HG03097 (cell line): ENCODE measurements around the gene VASN.

Experiments used
- ATAC-seq: cut with Tn5 transposase; IDR thresholded peaks from one replicate; pipeline ENCODE4 v1.9.1; 2021; ENCODE audit not compliant: unreplicated experiment, low FRiP score

Gene VASN

DNA sequence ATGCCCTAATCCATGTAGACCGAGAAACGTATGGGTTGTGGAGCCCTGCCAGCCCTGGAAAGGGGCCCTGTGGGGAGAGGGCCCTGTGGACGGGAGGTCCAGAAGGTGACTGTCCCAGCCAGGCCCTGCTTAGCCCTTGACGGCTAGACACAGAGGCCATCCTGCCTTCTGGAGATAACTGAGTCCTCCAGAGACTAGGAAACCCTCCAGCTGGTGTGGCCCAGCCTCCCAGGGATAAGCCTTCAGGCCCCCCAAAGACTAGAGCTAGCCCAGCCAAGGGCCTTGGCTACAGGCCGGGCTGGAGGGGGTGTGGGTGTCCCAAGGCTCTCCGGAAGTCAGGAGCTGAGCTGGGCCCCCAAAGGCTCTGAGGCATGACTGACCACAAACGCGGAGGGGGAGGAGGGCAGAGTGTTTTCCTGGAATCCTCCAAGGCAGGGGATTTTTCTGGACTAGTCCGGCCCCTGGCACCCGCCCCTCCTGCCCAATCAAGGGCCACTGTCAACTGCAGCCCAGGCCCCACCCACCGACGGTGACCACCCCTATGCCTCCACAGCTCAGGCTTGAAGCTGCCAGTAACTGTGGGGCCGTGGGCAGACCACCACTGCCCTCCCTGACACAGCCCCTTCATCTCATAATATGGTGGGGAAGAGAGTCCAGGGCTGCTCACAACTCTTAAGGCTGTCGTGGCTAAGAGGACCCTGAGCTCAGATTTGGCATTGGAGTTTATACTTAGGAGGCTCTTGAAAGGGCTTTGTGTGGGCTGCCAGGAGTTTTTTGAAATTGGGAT is 885 bp upstream of the VASN start:
- no peak for ATAC-seq

DNA sequence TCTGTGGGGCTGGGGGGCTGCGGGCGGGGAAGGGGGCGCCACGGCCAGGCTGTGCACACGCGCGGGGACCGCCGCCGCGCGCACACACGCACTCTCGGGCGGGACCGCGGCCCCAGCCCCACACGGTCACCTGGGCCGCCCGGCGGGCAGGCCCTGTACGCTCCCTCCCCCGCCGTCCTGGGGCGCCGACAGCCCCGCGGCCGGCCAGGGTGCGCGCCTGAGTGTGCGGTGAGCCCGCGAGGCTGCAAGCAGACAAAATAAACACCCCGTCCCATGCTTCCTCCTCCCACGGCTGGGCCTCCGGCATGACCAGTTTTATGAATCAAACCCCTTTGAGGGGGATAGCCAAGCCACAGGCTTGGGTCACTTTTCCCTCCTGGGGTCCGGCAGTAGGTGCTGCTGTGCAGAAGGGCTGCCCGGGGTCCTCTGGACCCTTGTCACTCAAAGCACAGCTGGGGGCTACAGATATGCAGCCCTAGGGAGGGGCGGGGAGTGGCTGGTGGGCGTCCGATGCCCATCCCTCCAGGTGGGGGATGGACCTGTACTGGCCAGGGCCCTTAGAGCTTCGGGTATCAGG is 441 bp downstream of the VASN start:
- no peak for ATAC-seq

DNA sequence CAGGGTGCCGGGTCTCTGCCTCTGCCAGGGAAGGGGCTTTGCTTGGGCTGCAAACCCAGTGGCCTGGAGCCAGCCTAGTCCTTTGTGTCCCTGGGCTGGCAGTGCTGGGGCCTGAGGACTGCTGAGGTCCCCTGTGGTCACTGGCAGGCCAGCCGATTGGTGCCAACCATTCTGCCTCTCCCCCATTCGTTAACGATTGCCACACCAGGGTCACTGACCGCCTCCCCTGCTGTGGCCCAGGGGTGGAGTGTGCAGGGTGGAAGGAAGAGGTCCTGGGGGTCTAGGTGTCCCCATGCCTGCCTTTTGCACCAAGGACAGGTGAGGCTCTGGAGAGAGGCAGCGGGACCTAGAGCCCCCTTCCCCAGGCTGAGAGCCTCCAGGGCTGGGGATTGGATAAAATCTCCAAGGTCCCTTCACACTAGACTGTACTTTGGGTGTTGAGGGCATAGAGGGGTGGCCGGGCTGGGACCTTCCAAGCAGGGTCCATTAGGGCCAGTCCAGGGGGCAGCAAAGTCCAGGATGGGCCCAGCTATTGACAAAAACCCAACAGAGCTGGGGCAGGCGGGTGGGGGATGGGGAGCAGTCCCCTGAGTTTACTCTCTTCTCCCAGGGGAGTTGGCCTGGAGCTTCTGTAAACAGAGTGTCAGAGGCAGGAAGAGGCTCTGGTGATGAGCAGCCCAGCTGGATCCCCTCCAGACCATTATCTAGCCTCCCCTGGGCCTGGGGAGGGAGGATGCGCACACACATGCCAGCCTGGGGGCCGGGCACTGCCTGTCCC is 1.1 kb downstream of the VASN start:
- ATAC-seq, result no peak

DNA sequence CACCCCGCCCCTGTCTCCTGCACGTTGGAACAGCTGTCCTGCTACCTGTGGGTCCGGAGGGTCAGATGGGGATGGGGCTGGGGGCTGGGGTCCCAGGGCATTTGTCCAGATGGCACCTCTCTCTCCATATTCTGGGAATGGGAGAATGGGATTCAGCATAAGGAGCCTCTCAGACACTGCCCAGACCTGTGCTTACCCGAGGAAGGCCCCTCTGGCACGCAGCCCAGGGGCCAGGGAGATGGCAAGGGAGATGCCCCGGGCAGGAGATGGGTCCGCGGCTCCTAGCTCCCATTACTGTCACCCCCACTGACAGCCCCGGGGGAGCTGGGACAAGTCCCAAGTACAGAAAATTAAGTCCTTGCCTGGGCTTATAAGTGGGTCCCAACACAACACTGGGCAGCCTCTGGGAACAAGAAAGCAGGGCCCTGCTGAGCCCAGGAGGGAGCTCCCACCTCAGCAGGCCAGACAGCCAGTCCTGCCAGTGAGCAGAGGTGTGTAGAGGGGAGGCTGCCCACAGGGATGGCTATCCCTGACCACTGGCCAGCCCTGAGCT is 1.8 kb downstream of the VASN start:
- no peak for ATAC-seq

DNA sequence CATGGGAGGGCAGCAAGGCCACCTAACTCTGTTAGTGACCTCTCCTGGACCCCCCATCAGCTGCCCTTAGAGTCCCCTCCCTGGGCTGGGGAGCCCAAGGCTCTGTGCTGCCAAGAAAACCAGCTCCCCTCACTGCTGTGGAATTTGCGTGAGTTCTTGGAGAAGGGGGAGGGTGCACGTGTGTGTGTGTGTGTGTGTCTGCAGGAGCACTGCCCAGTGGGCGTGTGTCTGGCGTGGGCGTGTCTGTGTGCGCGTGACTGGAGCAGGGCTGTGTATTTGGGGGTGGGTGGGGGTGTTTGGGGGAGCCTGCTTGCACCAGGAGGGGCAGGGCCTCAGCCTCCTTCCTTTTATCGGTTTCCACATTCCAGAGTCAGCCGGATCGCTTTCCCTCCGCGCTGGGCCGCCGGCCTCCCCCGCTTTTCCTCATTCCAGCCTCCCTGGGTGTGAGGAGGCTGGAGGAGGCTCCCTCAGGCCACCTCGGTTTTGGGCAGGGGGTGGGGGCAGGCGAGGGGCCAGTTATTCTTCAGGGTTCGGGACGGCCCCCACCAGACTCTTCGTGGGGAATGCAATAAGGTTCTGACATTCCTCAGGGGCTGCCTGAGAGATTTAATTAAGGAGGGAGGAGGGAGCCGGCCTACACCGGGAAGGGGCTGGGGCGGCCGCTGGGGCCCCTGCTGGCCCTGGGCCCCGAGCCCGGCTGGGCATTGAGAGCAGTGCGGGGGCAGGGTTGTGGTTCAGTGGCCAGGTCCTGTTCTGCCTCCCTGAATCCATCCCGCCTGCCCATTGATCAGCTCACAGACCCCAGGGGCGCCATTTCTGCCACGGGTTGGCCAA is 2.5 kb downstream of the VASN start:
- ATAC-seq, result no peak

DNA sequence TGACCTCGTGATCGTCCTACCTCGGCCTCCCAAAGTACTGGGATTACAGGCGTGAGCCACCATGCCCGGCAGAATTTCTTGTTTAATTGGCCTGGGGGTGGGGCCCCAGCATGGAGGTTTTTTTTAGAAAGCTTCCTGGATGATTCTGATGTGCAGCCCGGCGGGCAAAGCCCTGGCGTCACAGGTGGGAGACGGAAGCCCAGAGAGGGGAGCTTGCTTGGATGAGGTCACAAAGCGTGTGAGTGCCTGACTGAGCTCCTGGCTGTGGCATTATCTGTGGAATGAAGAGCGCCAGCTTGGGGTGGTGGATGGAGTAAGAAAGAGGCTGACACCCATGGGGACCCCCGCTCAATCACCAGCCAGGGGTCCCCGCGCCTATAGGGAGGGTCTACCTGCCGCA is 4.1 kb downstream of the VASN start:
- ATAC-seq, result no peak

DNA sequence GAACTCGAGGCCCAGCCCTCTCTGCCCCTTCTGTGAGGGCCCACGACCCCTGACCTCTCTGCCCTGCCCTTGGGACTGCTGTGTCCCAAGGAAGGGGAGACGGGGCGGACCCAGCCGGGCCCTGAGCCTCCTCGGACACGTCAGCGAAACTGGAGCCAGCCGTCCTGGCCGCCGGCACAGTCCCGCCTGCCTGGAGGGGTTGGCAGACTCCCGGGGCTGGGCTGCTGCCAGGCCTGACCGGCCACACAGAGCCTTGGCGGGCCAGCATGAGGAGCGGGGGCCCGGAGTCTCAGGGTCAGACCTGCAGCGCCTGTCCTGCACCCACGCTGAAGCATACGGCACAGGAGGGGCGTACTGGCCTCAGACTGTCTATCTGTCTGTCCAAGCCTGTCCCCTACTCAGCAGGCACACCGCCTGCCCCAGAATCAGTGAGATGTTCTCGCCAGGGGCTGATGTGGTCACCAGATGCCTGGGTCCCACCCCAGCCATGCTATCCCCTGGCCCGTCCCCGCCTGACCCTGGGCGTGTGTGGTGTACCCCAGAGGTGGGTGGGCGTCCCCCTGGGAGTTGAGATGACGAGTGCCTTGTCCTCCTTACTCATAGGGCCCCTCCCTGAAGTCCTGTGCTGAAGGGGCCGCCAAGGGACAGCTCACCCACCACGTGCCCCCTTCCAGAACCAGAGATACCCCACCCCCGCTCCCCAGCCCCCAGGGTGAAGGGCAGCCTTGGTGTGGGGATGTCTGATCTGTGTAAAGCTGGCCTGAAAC is 4.7 kb downstream of the VASN start:
- no peak for ATAC-seq

DNA sequence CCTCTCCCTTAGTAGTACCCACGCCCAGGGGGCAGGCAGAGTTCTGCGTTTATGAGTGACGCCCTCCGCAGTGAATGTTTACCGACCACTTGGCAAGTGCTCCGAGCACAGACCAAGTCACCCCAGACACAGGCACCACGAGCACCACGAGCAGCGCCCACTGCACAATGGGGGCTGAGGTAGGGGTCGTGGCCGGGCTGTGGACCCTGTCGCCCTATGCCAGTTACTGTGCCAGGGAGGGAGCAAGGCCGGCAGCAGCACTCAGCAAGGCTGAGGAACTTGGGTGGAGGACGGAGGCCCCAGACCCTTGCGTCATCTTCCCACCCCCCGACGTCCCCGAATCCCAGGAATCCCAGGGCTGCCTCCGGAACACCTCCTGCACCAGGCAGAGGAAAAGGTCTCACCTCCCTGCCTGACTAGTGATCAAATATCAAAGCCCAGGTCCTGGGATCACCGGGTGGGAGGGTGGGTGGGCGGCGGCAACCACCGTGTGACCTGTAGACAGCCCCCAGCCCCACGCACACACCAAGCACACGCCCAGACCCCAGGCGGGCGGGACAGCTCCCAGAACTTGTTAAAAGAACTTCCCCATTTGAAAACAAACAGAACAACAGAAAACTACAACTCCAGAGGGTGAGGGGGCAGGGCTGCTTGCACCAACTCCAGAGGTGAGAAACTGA is 5.4 kb downstream of the VASN start:
- no peak for ATAC-seq

DNA sequence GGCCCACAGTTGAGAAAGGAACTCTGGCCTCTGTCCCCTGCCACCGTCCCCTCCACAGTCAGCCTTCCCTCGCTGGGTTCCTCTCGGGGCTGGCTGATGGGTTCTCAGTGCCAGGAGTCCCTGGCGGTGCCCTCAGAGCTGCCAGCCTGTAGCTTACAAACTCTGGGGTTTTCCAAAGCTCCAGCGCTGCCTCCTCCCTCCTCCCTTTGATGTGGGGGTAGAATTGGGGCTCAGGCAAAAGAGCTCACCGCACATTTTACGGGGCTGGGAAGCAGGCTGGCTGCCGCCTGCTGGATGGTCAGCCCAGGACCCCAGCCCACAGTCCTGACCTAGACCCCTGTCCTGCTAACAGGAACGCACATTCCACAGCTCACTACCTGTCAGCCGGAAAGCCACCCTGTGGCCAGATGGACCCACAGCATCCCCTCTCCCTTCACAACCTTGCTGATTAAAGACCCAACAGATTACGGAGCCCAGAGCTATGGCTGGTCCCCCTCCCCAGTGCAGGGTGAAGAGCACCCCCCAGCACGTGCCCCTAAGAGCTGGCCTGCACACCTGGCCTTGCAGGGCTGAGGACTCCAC is 6.0 kb downstream of the VASN start:
- ATAC-seq, result no peak

DNA sequence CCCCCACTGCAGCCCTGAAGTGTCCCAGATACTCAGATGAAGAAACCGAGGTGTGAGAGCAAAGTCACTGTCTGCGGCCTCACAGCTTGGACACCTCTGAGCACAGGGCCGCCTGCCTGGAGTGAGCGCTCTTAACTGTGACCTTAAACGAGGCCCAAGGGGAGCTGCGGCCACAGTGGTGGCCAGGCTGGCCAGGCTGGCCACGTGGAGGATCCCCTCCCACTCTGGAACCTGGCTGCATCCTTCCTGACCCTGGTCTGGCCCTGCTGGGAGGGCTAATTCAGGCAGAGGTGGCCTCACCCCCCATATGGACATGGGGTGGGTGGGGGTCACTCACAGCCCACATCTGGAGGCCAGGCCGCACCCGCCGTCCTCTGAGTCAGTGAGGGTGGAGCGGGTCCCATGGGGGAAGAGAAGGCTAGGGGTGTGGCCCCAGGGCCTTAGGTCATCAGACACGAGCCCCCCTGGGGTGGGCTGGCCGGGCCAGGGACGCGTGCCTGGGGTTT is 6.6 kb downstream of the VASN start:
- no peak for ATAC-seq

DNA sequence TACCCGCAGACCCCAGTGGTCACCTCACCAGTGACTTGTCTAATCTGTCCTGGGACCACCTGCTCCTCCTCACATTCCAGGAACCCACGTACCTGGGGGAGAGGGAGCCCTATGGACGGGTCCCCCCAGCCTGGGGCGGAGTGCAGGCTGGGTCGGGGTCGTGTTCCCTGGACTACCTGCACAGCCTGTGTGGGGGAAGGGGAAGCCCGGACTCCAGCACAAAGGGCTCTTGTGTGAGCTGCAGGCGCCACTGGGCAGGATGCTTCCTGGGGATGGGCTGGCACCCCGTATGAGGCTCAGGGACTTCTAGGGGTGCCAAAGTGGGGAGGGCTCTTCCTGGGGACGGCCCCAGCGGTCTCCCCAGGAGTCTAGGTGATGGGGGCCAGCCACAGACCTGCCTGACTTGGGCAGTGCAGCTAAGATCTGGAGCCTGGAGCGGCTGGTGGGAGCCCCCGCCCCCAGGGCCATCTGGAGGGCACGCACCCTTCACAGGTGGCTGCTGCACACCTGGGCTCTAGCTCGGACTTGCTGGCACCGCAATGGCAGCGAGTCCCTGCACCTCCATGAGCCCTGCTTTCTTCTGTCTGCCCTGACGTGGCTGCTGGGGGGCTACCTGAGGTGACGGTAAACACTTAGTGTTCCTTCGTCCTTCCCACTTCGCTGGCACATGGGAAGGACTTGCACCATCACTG is 7.5 kb downstream of the VASN start:
- ATAC-seq, result no peak

DNA sequence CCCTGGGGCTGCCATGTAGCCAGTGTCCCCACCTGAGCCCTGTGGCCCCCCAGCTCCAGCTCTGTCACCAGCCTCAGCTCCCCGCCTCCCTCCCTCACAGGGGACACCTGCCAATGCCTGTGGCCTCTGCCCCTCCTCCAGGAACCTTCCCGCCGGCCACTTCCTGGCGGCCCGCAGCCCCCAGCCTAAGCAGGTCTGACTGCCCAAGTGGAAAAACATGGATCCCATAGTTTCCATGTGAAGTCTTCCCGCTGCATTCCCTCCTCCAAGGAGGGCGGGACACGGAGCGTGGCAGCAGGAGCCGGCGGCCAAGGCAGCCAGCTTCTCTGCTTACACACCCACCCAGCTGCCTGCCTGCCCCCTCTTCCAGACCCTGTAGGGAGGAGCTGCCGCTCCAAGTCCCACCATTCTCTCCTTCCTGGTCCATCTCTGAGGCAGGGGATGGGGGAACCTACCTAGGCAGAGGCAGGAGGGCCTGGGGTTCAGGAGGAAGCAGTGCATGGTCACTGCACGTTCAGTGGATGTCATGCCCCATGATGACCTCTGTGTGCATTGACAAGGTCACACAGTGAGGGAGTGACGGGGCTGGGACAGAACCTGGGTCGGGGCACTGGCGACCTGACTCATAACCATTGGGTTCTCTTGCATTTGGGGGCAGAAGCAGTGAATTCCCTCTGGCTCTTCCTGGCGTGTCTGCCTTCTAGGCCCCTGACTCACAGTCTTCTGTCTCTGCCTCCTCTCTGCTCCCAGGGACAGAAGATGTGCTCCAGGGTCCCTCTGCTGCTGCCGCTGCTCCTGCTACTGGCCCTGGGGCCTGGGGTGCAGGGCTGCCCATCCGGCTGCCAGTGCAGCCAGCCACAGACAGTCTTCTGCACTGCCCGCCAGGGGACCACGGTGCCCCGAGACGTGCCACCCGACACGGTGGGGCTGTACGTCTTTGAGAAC is 8.7 kb downstream of the VASN start:
- no peak for ATAC-seq

DNA sequence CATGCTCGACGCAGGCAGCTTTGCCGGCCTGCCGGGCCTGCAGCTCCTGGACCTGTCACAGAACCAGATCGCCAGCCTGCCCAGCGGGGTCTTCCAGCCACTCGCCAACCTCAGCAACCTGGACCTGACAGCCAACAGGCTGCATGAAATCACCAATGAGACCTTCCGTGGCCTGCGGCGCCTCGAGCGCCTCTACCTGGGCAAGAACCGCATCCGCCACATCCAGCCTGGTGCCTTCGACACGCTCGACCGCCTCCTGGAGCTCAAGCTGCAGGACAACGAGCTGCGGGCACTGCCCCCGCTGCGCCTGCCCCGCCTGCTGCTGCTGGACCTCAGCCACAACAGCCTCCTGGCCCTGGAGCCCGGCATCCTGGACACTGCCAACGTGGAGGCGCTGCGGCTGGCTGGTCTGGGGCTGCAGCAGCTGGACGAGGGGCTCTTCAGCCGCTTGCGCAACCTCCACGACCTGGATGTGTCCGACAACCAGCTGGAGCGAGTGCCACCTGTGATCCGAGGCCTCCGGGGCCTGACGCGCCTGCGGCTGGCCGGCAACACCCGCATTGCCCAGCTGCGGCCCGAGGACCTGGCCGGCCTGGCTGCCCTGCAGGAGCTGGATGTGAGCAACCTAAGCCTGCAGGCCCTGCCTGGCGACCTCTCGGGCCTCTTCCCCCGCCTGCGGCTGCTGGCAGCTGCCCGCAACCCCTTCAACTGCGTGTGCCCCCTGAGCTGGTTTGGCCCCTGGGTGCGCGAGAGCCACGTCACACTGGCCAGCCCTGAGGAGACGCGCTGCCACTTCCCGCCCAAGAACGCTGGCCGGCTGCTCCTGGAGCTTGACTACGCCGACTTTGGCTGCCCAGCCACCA is 9.7 kb downstream of the VASN start:
- ATAC-seq, result no peak

DNA sequence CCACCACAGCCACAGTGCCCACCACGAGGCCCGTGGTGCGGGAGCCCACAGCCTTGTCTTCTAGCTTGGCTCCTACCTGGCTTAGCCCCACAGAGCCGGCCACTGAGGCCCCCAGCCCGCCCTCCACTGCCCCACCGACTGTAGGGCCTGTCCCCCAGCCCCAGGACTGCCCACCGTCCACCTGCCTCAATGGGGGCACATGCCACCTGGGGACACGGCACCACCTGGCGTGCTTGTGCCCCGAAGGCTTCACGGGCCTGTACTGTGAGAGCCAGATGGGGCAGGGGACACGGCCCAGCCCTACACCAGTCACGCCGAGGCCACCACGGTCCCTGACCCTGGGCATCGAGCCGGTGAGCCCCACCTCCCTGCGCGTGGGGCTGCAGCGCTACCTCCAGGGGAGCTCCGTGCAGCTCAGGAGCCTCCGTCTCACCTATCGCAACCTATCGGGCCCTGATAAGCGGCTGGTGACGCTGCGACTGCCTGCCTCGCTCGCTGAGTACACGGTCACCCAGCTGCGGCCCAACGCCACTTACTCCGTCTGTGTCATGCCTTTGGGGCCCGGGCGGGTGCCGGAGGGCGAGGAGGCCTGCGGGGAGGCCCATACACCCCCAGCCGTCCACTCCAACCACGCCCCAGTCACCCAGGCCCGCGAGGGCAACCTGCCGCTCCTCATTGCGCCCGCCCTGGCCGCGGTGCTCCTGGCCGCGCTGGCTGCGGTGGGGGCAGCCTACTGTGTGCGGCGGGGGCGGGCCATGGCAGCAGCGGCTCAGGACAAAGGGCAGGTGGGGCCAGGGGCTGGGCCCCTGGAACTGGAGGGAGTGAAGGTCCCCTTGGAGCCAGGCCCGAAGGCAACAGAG is 10.5 kb downstream of the VASN start:
- no peak for ATAC-seq

DNA sequence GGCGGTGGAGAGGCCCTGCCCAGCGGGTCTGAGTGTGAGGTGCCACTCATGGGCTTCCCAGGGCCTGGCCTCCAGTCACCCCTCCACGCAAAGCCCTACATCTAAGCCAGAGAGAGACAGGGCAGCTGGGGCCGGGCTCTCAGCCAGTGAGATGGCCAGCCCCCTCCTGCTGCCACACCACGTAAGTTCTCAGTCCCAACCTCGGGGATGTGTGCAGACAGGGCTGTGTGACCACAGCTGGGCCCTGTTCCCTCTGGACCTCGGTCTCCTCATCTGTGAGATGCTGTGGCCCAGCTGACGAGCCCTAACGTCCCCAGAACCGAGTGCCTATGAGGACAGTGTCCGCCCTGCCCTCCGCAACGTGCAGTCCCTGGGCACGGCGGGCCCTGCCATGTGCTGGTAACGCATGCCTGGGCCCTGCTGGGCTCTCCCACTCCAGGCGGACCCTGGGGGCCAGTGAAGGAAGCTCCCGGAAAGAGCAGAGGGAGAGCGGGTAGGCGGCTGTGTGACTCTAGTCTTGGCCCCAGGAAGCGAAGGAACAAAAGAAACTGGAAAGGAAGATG is 11.2 kb downstream of the VASN start:
- no peak for ATAC-seq
